A549 (cell line): ENCODE data around the gene PILRA. TPM values are rescaled to one million over a fixed set of nuclear protein-coding genes. Genes with fewer than 3 reads are reported as not detected.

Source experiments
- ATAC-seq, 2 experiments: fragments of 200-7000 bp in 1 of 2; fragments of >200 bp in 1 of 2; cut with Nextera tagmentation in 1 of 2; cut with Tn5 transposase in 1 of 2; 3 replicates each; pipeline versions ENCODE4 v1.8.0 to v1.9.1; 2018 to 2020; ENCODE audit warnings: mild to moderate bottlenecking in 1 of 2, moderate library complexity in 1 of 2
- CTCF ChIA-PET: fragments of 300-600 bp; sonication (Branson Sonifier 250); formaldehyde crosslinking; extraction: SDS; loops from one replicate; lab custom pipeline; 2021; ENCODE audit warnings: antibody characterized with exemption, inconsistent platforms; lab: Yijun Ruan, JAX
- POLR2A ChIA-PET: fragments of 350-600 bp; formaldehyde crosslinking; extraction: SDS; loops from one replicate; lab custom pipeline; 2021; ENCODE audit warnings: antibody characterized with exemption, inconsistent platforms; lab: Yijun Ruan, JAX
- DNase-seq, 2 experiments: peaks; one replicate each; pipeline versions ENCODE4 v3.0.0 to v3.0.0-alpha.2; 2011 to 2016; ENCODE audit warnings: low read depth in 1 of 2, low spot score in 1 of 2
- FAIRE-seq: peaks from 2 replicates; lab custom pipeline; 2011; peaks lifted over from hg19 to GRCh38; lab: Jason Lieb, UNC
- H3K27ac ChIP-seq, 2 experiments: fragments of >200 bp; sonication (Bioruptor Twin); formaldehyde crosslinking; 3 replicates each; pipeline ENCODE4 v1.5.1; 2016 to 2017
- H3K4me1 ChIP-seq: fragments of >200 bp; sonication (Bioruptor Twin); formaldehyde crosslinking; 3 replicates; pipeline ENCODE4 v1.6.1; 2016
- H3K4me2 ChIP-seq: fragments of >200 bp; sonication (Bioruptor Twin); formaldehyde crosslinking; 3 replicates; pipeline ENCODE4 v1.6.1; 2016
- H3K4me3 ChIP-seq: fragments of >200 bp; sonication (Bioruptor Twin); formaldehyde crosslinking; 3 replicates; pipeline ENCODE4 v1.5.1; 2016
- H3K9me3 ChIP-seq: fragments of >200 bp; sonication (Bioruptor Twin); formaldehyde crosslinking; 3 replicates; pipeline ENCODE4 v1.6.1; 2016
- ATOH8 ChIP-seq: fragments of 250-450 bp; sonication (Bioruptor Pico); IDR thresholded peaks from 2 replicates; pipeline ENCODE4 v1.5.0; 2020; ENCODE audit warnings: low read depth, mild to moderate bottlenecking, moderate library complexity
- BCL3 ChIP-seq: fragments of >200 bp; sonication (Bioruptor Twin); formaldehyde crosslinking; IDR thresholded peaks from 3 replicates; pipeline ENCODE4 v1.6.1; 2016
- CBX8 ChIP-seq: fragments of 200-600 bp; sonication (generic); IDR thresholded peaks from 2 replicates; pipeline ENCODE4 v1.6.1; 2016
- HDAC2 ChIP-seq: fragments of 200-600 bp; sonication (generic); IDR thresholded peaks from 2 replicates; pipeline ENCODE4 v1.6.1; 2016
- HEYL ChIP-seq: fragments of 250-450 bp; sonication (Bioruptor Pico); IDR thresholded peaks from 2 replicates; pipeline ENCODE4 v1.8.0; 2021; ENCODE audit warnings: mild to moderate bottlenecking, moderate library complexity
- HOXA7 ChIP-seq: fragments of 250-450 bp; sonication (Bioruptor Pico); IDR thresholded peaks from 2 replicates; pipeline ENCODE4 v1.5.0; 2020; ENCODE audit warnings: mild to moderate bottlenecking, moderate library complexity
- JUN ChIP-seq, 2 experiments: fragments of >200 bp; sonication (Bioruptor Twin); formaldehyde crosslinking; IDR thresholded peaks; 2 replicates in 1 of 2; 3 replicates in 1 of 2; pipeline ENCODE4 v1.6.1; 2016 to 2017
- JUNB ChIP-seq: fragments of >200 bp; sonication (Bioruptor Twin); formaldehyde crosslinking; IDR thresholded peaks from 2 replicates; pipeline ENCODE4 v1.6.1; 2016
- MAFK ChIP-seq: fragments of 450-650 bp; IDR thresholded peaks from 2 replicates; pipeline ENCODE4 v1.6.1; 2014; ENCODE audit not compliant: partially characterized antibody
- MAX ChIP-seq: IDR thresholded peaks from 2 replicates; pipeline ENCODE4 v1.6.1; 2012
- MAZ ChIP-seq: fragments of 150-350 bp; IDR thresholded peaks from 2 replicates; pipeline ENCODE4 v1.6.1; 2014; ENCODE audit warnings: antibody characterized with exemption, low read depth, low read length, borderline replicate concordance
- MYC ChIP-seq: IDR thresholded peaks from 2 replicates; pipeline ENCODE4 v1.6.1; 2012; ENCODE audit warnings: mild to moderate bottlenecking, inconsistent platforms, low read length, improper control_type of control experiment, borderline replicate concordance
- NPAS2 ChIP-seq: fragments of 250-450 bp; sonication (Bioruptor Pico); IDR thresholded peaks from 2 replicates; pipeline ENCODE4 v1.8.0; 2022; ENCODE audit warnings: mild to moderate bottlenecking, moderate library complexity, borderline replicate concordance
- NR3C1 ChIP-seq: fragments of >200 bp; sonication (Bioruptor Twin); formaldehyde crosslinking; IDR thresholded peaks from 3 replicates; pipeline ENCODE4 v1.6.1; 2017
- PBX3 ChIP-seq: IDR thresholded peaks from 2 replicates; pipeline ENCODE4 v1.6.1; 2012
- PHF8 ChIP-seq: fragments of 200-600 bp; sonication (generic); IDR thresholded peaks from 2 replicates; pipeline ENCODE4 v1.6.1; 2016; ENCODE audit warnings: low read depth, mild to moderate bottlenecking, antibody characterized with exemption, moderate library complexity, borderline replicate concordance
- RNF2 ChIP-seq: fragments of 200-600 bp; sonication (generic); IDR thresholded peaks from 2 replicates; pipeline ENCODE4 v1.6.1; 2016; ENCODE audit warnings: low read depth, mild to moderate bottlenecking, antibody characterized with exemption, moderate library complexity, borderline replicate concordance
- TFCP2L1 ChIP-seq: fragments of 250-450 bp; sonication (Bioruptor Pico); IDR thresholded peaks from 2 replicates; pipeline ENCODE4 v1.5.0; 2021; ENCODE audit warnings: mild to moderate bottlenecking
- ZSCAN20 ChIP-seq: fragments of 250-450 bp; sonication (Bioruptor Pico); IDR thresholded peaks from 2 replicates; pipeline ENCODE4 v1.8.0; 2022; ENCODE audit warnings: mild to moderate bottlenecking, moderate library complexity
- WGBS: methylation state at CpG from one replicate; pipeline ENCODE4 v1.1.6; 2017; ENCODE audit errors: missing lambda C conversion rate; 5-methylcytosine and 5-hydroxymethylcytosine counted together
- polyA plus RNA-seq, 4 experiments: library from polyadenylated mRNA; depleted of rRNA in 3 of 4; stranded (reverse); fragments of >200 nt; fragmentation: RNase III in 1 of 4; extraction: RNeasy Plus Mini Kit Qiagen cat#74134 plus additional on column Dnase treatment in 1 of 4; gene quantifications; 2 replicates in 3 of 4; 3 replicates in 1 of 4; pipeline ENCODE4 v1.2.3, GENCODE V29; 2011 to 2017

Gene PILRA
- polyA plus RNA-seq, 2 of the 4 experiments (the other 2 are of a cell fraction): 3.3 to 3.4 TPM

GRCh38 chr7:100413889-100414288 lies 40.6 kb downstream of the PILRA start (continued):
- TF ChIP-seq MAX (no peak), PBX3 (no peak), CBX8 (no peak), HOXA7 (no peak), ATOH8 (no peak)
- TF ChIP-seq, all 56 proteins: peak for 0

GRCh38 chr7:100415448-100415847 lies 42.2 kb downstream of the PILRA start:
- H3K27ac ChIP-seq: no peak overlapping the region
- DNase-seq: no peak
- POLR2A ChIA-PET: interaction anchor here (2.9 kb wide), 1 partner anchor 13 kb away, joined by 14 read pairs; the partner anchor contains the start of gene ZCWPW1
- CTCF ChIA-PET: interaction anchor here (0.5 to 6.5 kb wide), 3 partner anchors 8 to 283 kb away, joined by 3 to 48 read pairs (median 4); no protein-coding TSS in a partner anchor
- 85% methylated on average over 5 of the region's 5 CpGs for WGBS
- no peaks in the 10 kb centered on the region for H3K9me3 ChIP-seq
- FAIRE-seq: no peak
- H3K4me2 ChIP-seq: no peak overlapping the region
- no peaks in the 10 kb centered on the region for H3K4me1 ChIP-seq
- no peak for TF ChIP-seq RNF2
- no peak for TF ChIP-seq HDAC2
- no peak for TF ChIP-seq ATOH8
- TF ChIP-seq PHF8: no peak
- no peak for TF ChIP-seq TFCP2L1 (CRISPR knock-in tag)
- no peak for TF ChIP-seq NR3C1
- no peak for TF ChIP-seq MAX
- no peak for TF ChIP-seq JUN (IDR thresholded peaks at IDR 0.05)
- TF ChIP-seq ZSCAN20 (CRISPR knock-in tag): no peak
- no peak for TF ChIP-seq BCL3
- no peak for TF ChIP-seq JUNB
- TF ChIP-seq NPAS2: no peak
- no peak for TF ChIP-seq HEYL (CRISPR knock-in tag)
- TF ChIP-seq MAFK: no peak
- no peak for TF ChIP-seq MAZ
- no peak for TF ChIP-seq MYC
- TF ChIP-seq PBX3: no peak
- ATAC-seq: no peak
- no peak overlapping the region for H3K4me3 ChIP-seq
